ENCODE measurements around the gene CDX1.
"Not testable (repeated sequence)": the region's sequence is repeated elsewhere in the genome, so short reads cannot be mapped to it uniquely, and the experiment has no call there.

CDX1 gene

GRCh38 chr5:150210644-150211043, 44.1 kb downstream of the CDX1 start:
- no peak for DNase-seq

- DNase-seq, result no peak
These were observed 44.8 kb downstream of the CDX1 start for GRCh38 chr5:150211156-150212030.

- DNase-seq, result no peak
These were observed 47.0 kb downstream of the CDX1 start for GRCh38 chr5:150213530-150213929.

- DNase-seq, result no peak
These were observed 47.7 kb downstream of the CDX1 start for GRCh38 chr5:150214289-150214688.

- DNase-seq, result no peak
These were observed 49.7 kb downstream of the CDX1 start for GRCh38 chr5:150215979-150216944.

- DNase-seq, result no peak
These were observed 50.5 kb downstream of the CDX1 start for GRCh38 chr5:150217038-150217437.

- DNase-seq, result peak; percentile 71
These were observed 51.5 kb downstream of the CDX1 start for GRCh38 chr5:150217873-150218692.

- DNase-seq, result no peak
These were observed 52.1 kb downstream of the CDX1 start for GRCh38 chr5:150218693-150219035.

GRCh38 chr5:150219142-150219541, 52.6 kb downstream of the CDX1 start:
- no peak for DNase-seq

GRCh38 chr5:150219861-150220260, 53.3 kb downstream of the CDX1 start:
- DNase-seq, result no peak

GRCh38 chr5:150221471-150221870, 54.9 kb downstream of the CDX1 start:
- no peak for DNase-seq

GRCh38 chr5:150222906-150223305, 56.3 kb downstream of the CDX1 start:
- DNase-seq, result no peak

GRCh38 chr5:150223474-150223873, 56.9 kb downstream of the CDX1 start:
- DNase-seq, result no peak

GRCh38 chr5:150224483-150225027, 58.0 kb downstream of the CDX1 start:
- no peak for DNase-seq

GRCh38 chr5:150227036-150227435, 60.5 kb downstream of the CDX1 start:
- DNase-seq, result no peak

- no peak for DNase-seq
These were observed 61.2 kb downstream of the CDX1 start for GRCh38 chr5:150227606-150228273.

GRCh38 chr5:150229571-150229970, 63.0 kb downstream of the CDX1 start:
- DNase-seq, result no peak

- DNase-seq, result no peak
These were observed 64.3 kb downstream of the CDX1 start for GRCh38 chr5:150230842-150231241.

GRCh38 chr5:150233706-150234105, 67.1 kb downstream of the CDX1 start:
- not testable (repeated sequence) for DNase-seq

Measured in effector CD8-positive, alpha-beta T cell (primary cell).